HCT116 (cell line): Measurements from ENCODE around the gene FRMD7. TPM values are rescaled to one million over a fixed set of nuclear protein-coding genes. Genes with fewer than 3 reads are reported as not detected.

ENCODE experiments used
- ATAC-seq: fragments of 200-7000 bp; cut with Tn5 transposase; 2 replicates; pipeline ENCODE4 v1.9.1; 2020; ENCODE audit warnings: mild to moderate bottlenecking, moderate library complexity
- BruUV-seq: library from RNA; stranded (reverse); fragments of 400-500 nt; replicated peaks from 2 replicates; lab custom pipeline; 2021; lab: Mats Ljungman, UMichigan
- CTCF ChIA-PET: fragments of 300-600 bp; sonication (Branson Sonifier 250); formaldehyde crosslinking; loops from one replicate; lab custom pipeline; 2021; ENCODE audit warnings: antibody characterized with exemption; lab: Charles Lee
- POLR2A ChIA-PET: fragments of 300-600, 350-600 bp; sonication (Branson Sonifier 250); formaldehyde crosslinking; loops from one replicate; lab custom pipeline; 2021; ENCODE audit warnings: antibody characterized with exemption; lab: Charles Lee
- RAD21 ChIA-PET, 2 experiments: fragments of 300-600 bp; sonication (Branson Sonifier 250); formaldehyde crosslinking; loops; one replicate each; lab custom pipeline; 2023; ENCODE audit warnings: low total read pairs in 2 of 2; ENCODE audit not compliant: uncharacterized antibody in 2 of 2, unreplicated experiment in 2 of 2, low non-redundant PET in 1 of 2; lab: Charles Lee
- DNase-seq: peaks from one replicate; pipeline ENCODE4 v3.0.0-alpha.2; 2010; ENCODE audit warnings: low read depth, low spot score
- H2AFZ ChIP-seq: fragments of 200-600 bp; shearing (Covaris generic), sonication (generic); 2 replicates; pipeline ENCODE4 v1.6.1; 2017; ENCODE audit warnings: low read depth, mixed run types, mixed read lengths, antibody characterized with exemption, low read length; ENCODE audit not compliant: poor library complexity, severe bottlenecking
- H3K27ac ChIP-seq: 2 replicates; pipeline ENCODE4 v1.5.1; 2012; ENCODE audit warnings: low read depth, low read length
- H3K27me3 ChIP-seq: fragments of 200-600 bp; sonication (generic); 2 replicates; pipeline ENCODE4 v1.6.1; 2016; ENCODE audit warnings: mixed run types, low read length, mixed read lengths; ENCODE audit not compliant: insufficient read depth
- H3K36me3 ChIP-seq, 2 experiments: fragments of 200-500 bp in 1 of 2; fragments of 200-600 bp in 1 of 2; sonication (Bioruptor generic) in 1 of 2; sonication (generic) in 1 of 2; 2 replicates each; pipeline versions ENCODE4 v1.5.1 to v1.6.1; 2014 to 2016; ENCODE audit warnings: low read length in 2 of 2, inconsistent platforms in 1 of 2, mixed read lengths in 1 of 2, mixed run types in 1 of 2; ENCODE audit not compliant: insufficient read depth in 2 of 2, control insufficient read depth in 1 of 2
- H3K4me1 ChIP-seq, 2 experiments: fragments of 200-600 bp in 1 of 2; sonication (generic) in 1 of 2; 2 replicates each; pipeline versions ENCODE4 v1.5.1 to v1.6.1; 2012 to 2017; ENCODE audit warnings: low read length in 2 of 2, inconsistent platforms in 1 of 2, mild to moderate bottlenecking in 1 of 2, mixed read lengths in 1 of 2, mixed run types in 1 of 2, moderate library complexity in 1 of 2; ENCODE audit not compliant: insufficient read depth in 2 of 2, control insufficient read depth in 1 of 2
- H3K4me2 ChIP-seq: fragments of 200-600 bp; sonication (generic); 2 replicates; pipeline ENCODE4 v1.6.1; 2017; ENCODE audit warnings: mixed run types, low read length, mixed read lengths
- H3K4me3 ChIP-seq, 2 experiments: fragments of 200-600 bp in 1 of 2; sonication (generic) in 1 of 2; replicated peaks in 1 of 2; 2 replicates each; pipeline ENCODE4 v1.5.1; 2011 to 2016; ENCODE audit warnings: low read length in 2 of 2, control low read depth in 1 of 2, low read depth in 1 of 2, mild to moderate bottlenecking in 1 of 2, mixed read lengths in 1 of 2, mixed run types in 1 of 2
- H3K79me2 ChIP-seq: fragments of 200-600 bp; sonication (generic); 2 replicates; pipeline ENCODE4 v1.6.1; 2017; ENCODE audit warnings: mild to moderate bottlenecking, mixed run types, low read length, moderate library complexity, mixed read lengths; ENCODE audit not compliant: insufficient read depth
- H3K9ac ChIP-seq: fragments of 200-600 bp; sonication (generic); 2 replicates; pipeline ENCODE4 v1.6.1; 2016; ENCODE audit warnings: low read length, mixed read lengths
- H3K9me2 ChIP-seq: fragments of 200-600 bp; sonication (generic), shearing (Covaris generic); 2 replicates; pipeline ENCODE4 v1.6.1; 2017; ENCODE audit warnings: mixed run types, mild to moderate bottlenecking, moderate library complexity; ENCODE audit not compliant: insufficient read depth
- H3K9me3 ChIP-seq, 2 experiments: fragments of 200-500 bp in 1 of 2; fragments of 200-600 bp in 1 of 2; sonication (Bioruptor generic) in 1 of 2; sonication (generic) in 1 of 2; 2 replicates each; pipeline ENCODE4 v1.6.1; 2014 to 2017; ENCODE audit warnings: low read length in 2 of 2, mixed read lengths in 2 of 2, inconsistent platforms in 1 of 2, low read depth in 1 of 2, mild to moderate bottlenecking in 1 of 2, mixed run types in 1 of 2, moderate library complexity in 1 of 2; ENCODE audit not compliant: control insufficient read depth in 1 of 2, insufficient read depth in 1 of 2
- H4K20me1 ChIP-seq: fragments of 200-600 bp; sonication (generic), shearing (Covaris generic); 2 replicates; pipeline ENCODE4 v1.6.1; 2017; ENCODE audit warnings: mixed run types, mild to moderate bottlenecking, moderate library complexity; ENCODE audit not compliant: insufficient read depth
- CBX3 ChIP-seq: IDR thresholded peaks from 2 replicates; pipeline ENCODE4 v1.6.1; 2012; ENCODE audit warnings: low read depth
- CEBPB ChIP-seq: IDR thresholded peaks from 2 replicates; pipeline ENCODE4 v1.6.1; 2012; ENCODE audit warnings: low read depth
- EZH2 ChIP-seq: fragments of 200-600 bp; sonication (generic); IDR thresholded peaks from 2 replicates; pipeline ENCODE4 v1.6.1; 2017; ENCODE audit warnings: antibody characterized with exemption, mixed run types
- FOSL1 ChIP-seq: IDR thresholded peaks from 2 replicates; pipeline ENCODE4 v1.6.1; 2012; ENCODE audit warnings: low read depth
- RAD21 ChIP-seq: IDR thresholded peaks from 2 replicates; pipeline ENCODE4 v1.6.1; 2012; ENCODE audit warnings: low read depth, mild to moderate bottlenecking
- TCF7L2 ChIP-seq: IDR thresholded peaks from 2 replicates; pipeline ENCODE4 v1.7.0; 2011; ENCODE audit warnings: borderline replicate concordance, inconsistent platforms; ENCODE audit not compliant: insufficient read depth, insufficient read length; ENCODE audit errors: extremely low read depth
- ZNF274 ChIP-seq: fragments of 200-500 bp; sonication (Bioruptor generic); IDR thresholded peaks from 2 replicates; pipeline ENCODE4 v1.6.1; 2014; ENCODE audit warnings: mild to moderate bottlenecking, low read depth, low read length, inconsistent platforms
- intact Hi-C: fragments of 100-400 bp; cut with micrococcal nuclease; formaldehyde crosslinking; loops from 2 replicates; pipeline ENCODE4 v1.10.0; 2022
- total RNA-seq: library from RNA; stranded (reverse); gene quantifications from one replicate; pipeline ENCODE4 v1.2.1, GENCODE V29; 2021; ENCODE audit not compliant: unreplicated experiment
- TF ChIP-seq, protein P1 (sequence below), 3 experiments: fragments of 200-600 bp in 1 of 3; sonication (generic) in 1 of 3; IDR thresholded peaks in 2 of 3; conservative IDR thresholded peaks in 1 of 3; 2 replicates each; pipeline ENCODE4 v1.5.1; 2012 to 2017; ENCODE audit warnings: low read depth in 2 of 3, low read length in 2 of 3, antibody characterized with exemption in 1 of 3, borderline replicate concordance in 1 of 3, control low read depth in 1 of 3, mild to moderate bottlenecking in 1 of 3, mixed read lengths in 1 of 3, mixed run types in 1 of 3, moderate library complexity in 1 of 3; ENCODE audit not compliant: insufficient read depth in 1 of 3
- TF ChIP-seq, protein P2 (sequence below): IDR thresholded peaks from 2 replicates; pipeline ENCODE4 v1.6.1; 2012
- TF ChIP-seq, protein P3 (sequence below): IDR thresholded peaks from 2 replicates; pipeline ENCODE4 v1.6.1; 2012

Gene FRMD7
- total RNA-seq, 1 experiment from 2014 or later = not detected

DNA sequence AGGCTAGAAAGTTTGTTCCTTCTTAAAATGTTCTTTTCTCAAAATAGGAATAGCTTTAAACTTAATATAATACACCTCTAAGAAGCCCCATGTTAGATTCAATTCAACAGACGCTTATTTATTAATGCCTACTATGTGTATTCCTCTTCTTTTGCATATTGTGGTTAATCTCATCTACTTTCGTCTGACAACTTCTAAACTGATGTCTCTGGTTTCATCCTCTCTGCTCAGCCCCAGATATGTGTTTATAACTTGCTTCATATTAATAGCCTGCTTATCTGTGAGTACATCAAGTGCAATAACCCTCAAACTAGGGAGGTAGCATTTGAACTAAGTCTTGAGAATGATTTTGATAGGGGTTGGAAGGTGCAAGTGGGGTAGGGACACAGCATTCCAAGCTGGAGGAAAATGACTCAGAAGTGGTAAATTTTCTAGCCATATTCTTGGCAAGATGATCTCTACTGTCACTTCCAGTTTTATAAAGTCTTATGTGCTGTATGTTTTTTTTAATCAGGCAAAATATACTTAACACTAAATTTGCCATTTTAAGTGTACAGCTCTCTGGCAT lies 67.8 kb downstream of the FRMD7 start:
- H3K79me2 ChIP-seq = no peaks in the 10 kb centered on the region
- DNase-seq (no peak), ATAC-seq (no peak)
- no TSS peak for BruUV-seq
- no peak overlapping the region for H3K27ac ChIP-seq
- H4K20me1 ChIP-seq = no peaks in the 10 kb centered on the region
- H3K9ac ChIP-seq = no peak overlapping the region
- no peak overlapping the region for H3K4me3 ChIP-seq
- H3K4me2 ChIP-seq = no peak overlapping the region
- TF ChIP-seq, protein P1, sequence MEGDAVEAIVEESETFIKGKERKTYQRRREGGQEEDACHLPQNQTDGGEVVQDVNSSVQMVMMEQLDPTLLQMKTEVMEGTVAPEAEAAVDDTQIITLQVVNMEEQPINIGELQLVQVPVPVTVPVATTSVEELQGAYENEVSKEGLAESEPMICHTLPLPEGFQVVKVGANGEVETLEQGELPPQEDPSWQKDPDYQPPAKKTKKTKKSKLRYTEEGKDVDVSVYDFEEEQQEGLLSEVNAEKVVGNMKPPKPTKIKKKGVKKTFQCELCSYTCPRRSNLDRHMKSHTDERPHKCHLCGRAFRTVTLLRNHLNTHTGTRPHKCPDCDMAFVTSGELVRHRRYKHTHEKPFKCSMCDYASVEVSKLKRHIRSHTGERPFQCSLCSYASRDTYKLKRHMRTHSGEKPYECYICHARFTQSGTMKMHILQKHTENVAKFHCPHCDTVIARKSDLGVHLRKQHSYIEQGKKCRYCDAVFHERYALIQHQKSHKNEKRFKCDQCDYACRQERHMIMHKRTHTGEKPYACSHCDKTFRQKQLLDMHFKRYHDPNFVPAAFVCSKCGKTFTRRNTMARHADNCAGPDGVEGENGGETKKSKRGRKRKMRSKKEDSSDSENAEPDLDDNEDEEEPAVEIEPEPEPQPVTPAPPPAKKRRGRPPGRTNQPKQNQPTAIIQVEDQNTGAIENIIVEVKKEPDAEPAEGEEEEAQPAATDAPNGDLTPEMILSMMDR (IDR thresholded peaks at IDR 0.05 in 2 of 3, conservative IDR thresholded peaks at IDR 0.05 in 1 of 3; ENCODE audit: borderline replicate concordance in 1 of 3, insufficient read depth in 1 of 3, low read depth in 2 of 3, low read length in 2 of 3) = no peak
- no peak for TF ChIP-seq RAD21
- TF ChIP-seq ZNF274 = no peak
- no peak for TF ChIP-seq CEBPB
- no peak for TF ChIP-seq EZH2
- TF ChIP-seq, protein P2, sequence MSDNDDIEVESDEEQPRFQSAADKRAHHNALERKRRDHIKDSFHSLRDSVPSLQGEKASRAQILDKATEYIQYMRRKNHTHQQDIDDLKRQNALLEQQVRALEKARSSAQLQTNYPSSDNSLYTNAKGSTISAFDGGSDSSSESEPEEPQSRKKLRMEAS = no peak
- TF ChIP-seq, protein P3, sequence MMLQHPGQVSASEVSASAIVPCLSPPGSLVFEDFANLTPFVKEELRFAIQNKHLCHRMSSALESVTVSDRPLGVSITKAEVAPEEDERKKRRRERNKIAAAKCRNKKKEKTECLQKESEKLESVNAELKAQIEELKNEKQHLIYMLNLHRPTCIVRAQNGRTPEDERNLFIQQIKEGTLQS = no peak
- TF ChIP-seq FOSL1 = no peak
- no peak for TF ChIP-seq TCF7L2
- TF ChIP-seq CBX3 = no peak
- intact Hi-C loops = no loop called here
- no peak overlapping the region for H2AFZ ChIP-seq
- H3K4me1 ChIP-seq = no peaks in the 10 kb centered on the region
- no peaks in the 10 kb centered on the region for H3K9me2 ChIP-seq
- no peaks in the 10 kb centered on the region for H3K27me3 ChIP-seq
- H3K9me3 ChIP-seq = no peaks in the 10 kb centered on the region
- ChIA-PET RAD21 (no interaction called here), CTCF (no interaction called here), POLR2A (no interaction called here)
- H3K36me3 ChIP-seq = no peaks in the 10 kb centered on the region
